ENCODE data around the gene PDE6D. TPM values are rescaled to one million over a fixed set of nuclear protein-coding genes. Genes with fewer than 3 reads are reported as not detected.

PDE6D gene
- total RNA-seq, 1 experiment from 2014 or later: 43.8 TPM

DNA sequence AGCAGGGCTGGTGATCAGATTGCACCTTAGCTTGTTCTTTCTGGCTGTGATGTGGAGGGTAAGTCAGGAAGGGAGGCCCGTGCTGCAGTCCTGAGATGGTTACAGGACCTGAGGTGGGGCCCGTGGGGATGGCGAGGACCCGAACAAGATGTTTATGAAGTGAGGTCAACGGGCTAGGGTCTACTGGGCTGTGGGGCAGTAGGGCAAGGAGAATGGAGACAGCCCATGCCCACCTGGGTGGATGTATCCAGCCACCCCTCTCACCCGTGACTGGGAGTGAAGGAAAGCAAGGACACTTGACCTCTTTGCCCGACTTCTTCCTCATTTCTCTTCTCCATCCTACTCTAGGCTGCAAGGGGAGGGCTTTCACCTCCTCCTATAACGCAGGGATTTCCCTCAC lies 54.8 kb downstream of the PDE6D start:
- H3K4me1 ChIP-seq (ENCODE audit: insufficient read depth, low read length): no peaks in the 10 kb centered on the region
- DNase-seq (no peak), ATAC-seq (no peak)
- intact Hi-C loops (cut with micrococcal nuclease): no loop called here
- TF ChIP-seq EZH2phosphoT487 (IDR thresholded peaks at IDR 0.05; ENCODE audit: borderline replicate concordance, low read length) (no peak), EZH2 (IDR thresholded peaks at IDR 0.05; ENCODE audit: low read length, unreplicated experiment) (no peak)
- TF ChIP-seq, protein P1, sequence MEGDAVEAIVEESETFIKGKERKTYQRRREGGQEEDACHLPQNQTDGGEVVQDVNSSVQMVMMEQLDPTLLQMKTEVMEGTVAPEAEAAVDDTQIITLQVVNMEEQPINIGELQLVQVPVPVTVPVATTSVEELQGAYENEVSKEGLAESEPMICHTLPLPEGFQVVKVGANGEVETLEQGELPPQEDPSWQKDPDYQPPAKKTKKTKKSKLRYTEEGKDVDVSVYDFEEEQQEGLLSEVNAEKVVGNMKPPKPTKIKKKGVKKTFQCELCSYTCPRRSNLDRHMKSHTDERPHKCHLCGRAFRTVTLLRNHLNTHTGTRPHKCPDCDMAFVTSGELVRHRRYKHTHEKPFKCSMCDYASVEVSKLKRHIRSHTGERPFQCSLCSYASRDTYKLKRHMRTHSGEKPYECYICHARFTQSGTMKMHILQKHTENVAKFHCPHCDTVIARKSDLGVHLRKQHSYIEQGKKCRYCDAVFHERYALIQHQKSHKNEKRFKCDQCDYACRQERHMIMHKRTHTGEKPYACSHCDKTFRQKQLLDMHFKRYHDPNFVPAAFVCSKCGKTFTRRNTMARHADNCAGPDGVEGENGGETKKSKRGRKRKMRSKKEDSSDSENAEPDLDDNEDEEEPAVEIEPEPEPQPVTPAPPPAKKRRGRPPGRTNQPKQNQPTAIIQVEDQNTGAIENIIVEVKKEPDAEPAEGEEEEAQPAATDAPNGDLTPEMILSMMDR (conservative IDR thresholded peaks at IDR 0.05; ENCODE audit: low read depth, low read length): no peak
- no peaks in the 10 kb centered on the region for H3K36me3 ChIP-seq (ENCODE audit: low read depth, low read length)
- no peak overlapping the region for H3K9ac ChIP-seq (ENCODE audit: low read length)
- no peak overlapping the region for H3K27ac ChIP-seq (ENCODE audit: low read length)
- H3K4me2 ChIP-seq (ENCODE audit: low read length): no peak overlapping the region
- ChIA-PET CTCF (no interaction called here), POLR2A (ENCODE audit: unreplicated experiment) (no interaction called here)
- no TSS peak for BruUV-seq (replicated peaks)
- no peaks in the 10 kb centered on the region for H4K20me1 ChIP-seq (ENCODE audit: low read length)
- H3K4me3 ChIP-seq (ENCODE audit: low read length): no peak overlapping the region
- no peaks in the 10 kb centered on the region for H3K27me3 ChIP-seq (ENCODE audit: low read length)
- H3K9me2 ChIP-seq (replicated peaks; ENCODE audit: low read length): no peaks in the 10 kb centered on the region
- H2AFZ ChIP-seq (ENCODE audit: low read length): no peak overlapping the region
- no peaks in the 10 kb centered on the region for H3K79me2 ChIP-seq (ENCODE audit: low read length)
- no peaks in the 10 kb centered on the region for H3K9me3 ChIP-seq (ENCODE audit: low read length)
- no peaks in the 10 kb centered on the region for H3F3A ChIP-seq (ENCODE audit: low read length, unreplicated experiment)

DNA sequence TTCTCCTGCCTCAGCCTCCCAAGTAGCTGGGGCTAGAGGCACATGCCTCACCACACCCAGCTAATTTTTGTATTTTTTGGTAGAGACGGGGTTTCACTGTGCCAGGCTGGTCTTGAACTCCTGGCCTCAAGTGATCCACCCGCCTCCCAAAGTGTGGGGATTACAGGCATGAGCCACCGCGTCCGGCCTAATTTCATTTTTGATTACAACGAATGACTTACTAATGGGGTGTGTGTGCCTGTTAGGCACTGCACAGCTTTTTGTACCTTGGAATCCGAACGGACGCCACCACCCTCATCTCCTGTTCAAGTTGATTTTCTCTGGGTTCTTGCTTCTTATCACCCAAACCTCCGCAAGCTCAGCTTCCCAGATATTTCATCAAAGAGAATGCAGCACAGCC lies 55.6 kb downstream of the PDE6D start:
- intact Hi-C loops (cut with micrococcal nuclease): no loop called here
- ATAC-seq (no peak), DNase-seq (no peak)
- no TSS peak for BruUV-seq (replicated peaks)
- H3K4me1 ChIP-seq (ENCODE audit: insufficient read depth, low read length): no peaks in the 10 kb centered on the region
- CTCF ChIA-PET: no interaction called here
- H3K4me2 ChIP-seq (ENCODE audit: low read length): no peak overlapping the region
- TF ChIP-seq EZH2phosphoT487 (IDR thresholded peaks at IDR 0.05; ENCODE audit: borderline replicate concordance, low read length) (no peak), EZH2 (IDR thresholded peaks at IDR 0.05; ENCODE audit: low read length, unreplicated experiment) (no peak)
- TF ChIP-seq, protein P1 (conservative IDR thresholded peaks at IDR 0.05; ENCODE audit: low read depth, low read length): no peak
- H3K4me3 ChIP-seq (ENCODE audit: low read length): no peak overlapping the region
- H3K27ac ChIP-seq (ENCODE audit: low read length): no peak overlapping the region
- no peaks in the 10 kb centered on the region for H3K9me2 ChIP-seq (replicated peaks; ENCODE audit: low read length)
- POLR2A ChIA-PET (ENCODE audit: unreplicated experiment): no interaction called here
- no peak overlapping the region for H3K9ac ChIP-seq (ENCODE audit: low read length)
- H3K9me3 ChIP-seq (ENCODE audit: low read length): no peaks in the 10 kb centered on the region
- no peaks in the 10 kb centered on the region for H3K27me3 ChIP-seq (ENCODE audit: low read length)
- no peaks in the 10 kb centered on the region for H3F3A ChIP-seq (ENCODE audit: low read length, unreplicated experiment)
- H2AFZ ChIP-seq (ENCODE audit: low read length): no peak overlapping the region
- no peaks in the 10 kb centered on the region for H3K36me3 ChIP-seq (ENCODE audit: low read depth, low read length)
- no peaks in the 10 kb centered on the region for H4K20me1 ChIP-seq (ENCODE audit: low read length)
- no peaks in the 10 kb centered on the region for H3K79me2 ChIP-seq (ENCODE audit: low read length)

DNA sequence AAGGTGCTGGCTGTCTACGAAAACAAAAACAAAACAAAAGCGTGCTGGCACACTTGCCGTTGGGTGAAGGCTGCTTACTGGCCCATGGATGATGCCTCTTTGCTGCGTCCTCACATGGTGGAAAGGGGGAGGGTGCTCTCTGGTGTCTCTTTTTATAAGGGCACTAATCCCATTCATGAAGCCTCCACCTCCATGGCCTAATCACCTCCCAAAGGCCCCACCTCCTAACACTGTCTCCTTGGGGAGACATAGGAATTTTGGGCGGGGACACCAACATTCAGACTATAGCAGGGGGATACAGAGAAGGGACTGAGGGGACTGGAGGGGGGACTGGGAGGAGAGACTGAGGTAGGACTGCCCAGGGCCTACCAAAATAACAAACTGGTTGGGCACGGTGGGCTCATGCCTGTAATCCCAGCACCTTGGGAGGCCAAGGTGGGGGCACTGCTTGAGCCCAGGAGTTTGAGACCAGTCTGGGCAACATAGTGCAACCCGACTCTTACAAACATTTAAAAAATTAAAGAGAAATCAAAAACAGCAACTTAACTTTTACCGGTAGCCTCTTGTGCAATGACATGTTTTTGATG lies 58.3 kb downstream of the PDE6D start:
- Histone ChIP-seq H3K4me1 (ENCODE audit: insufficient read depth, low read length) (peaks cover 3% of the 10 kb centered on the region), H2AFZ (ENCODE audit: low read length) (no peak overlapping the region), H4K20me1 (ENCODE audit: low read length) (no peaks in the 10 kb centered on the region), H3K9me3 (ENCODE audit: low read length) (no peaks in the 10 kb centered on the region), H3F3A (ENCODE audit: low read length, unreplicated experiment) (no peaks in the 10 kb centered on the region), H3K9me2 (replicated peaks; ENCODE audit: low read length) (no peaks in the 10 kb centered on the region), H3K4me2 (ENCODE audit: low read length) (no peak overlapping the region), H3K9ac (ENCODE audit: low read length) (no peak overlapping the region), H3K27ac (ENCODE audit: low read length) (no peak overlapping the region), H3K4me3 (ENCODE audit: low read length) (no peak overlapping the region), H3K27me3 (ENCODE audit: low read length) (no peaks in the 10 kb centered on the region), H3K79me2 (ENCODE audit: low read length) (no peaks in the 10 kb centered on the region), H3K36me3 (ENCODE audit: low read depth, low read length) (no peaks in the 10 kb centered on the region)
- TF ChIP-seq, protein P1 (conservative IDR thresholded peaks at IDR 0.05; ENCODE audit: low read depth, low read length): no peak
- TF ChIP-seq EZH2phosphoT487 (IDR thresholded peaks at IDR 0.05; ENCODE audit: borderline replicate concordance, low read length): no peak
- no peak for TF ChIP-seq EZH2 (IDR thresholded peaks at IDR 0.05; ENCODE audit: low read length, unreplicated experiment)
- CTCF ChIA-PET: no interaction called here
- no peak for ATAC-seq
- BruUV-seq (replicated peaks): no TSS peak
- intact Hi-C loops (cut with micrococcal nuclease): no loop called here
- DNase-seq: no peak
- POLR2A ChIA-PET (ENCODE audit: unreplicated experiment): no interaction called here

Data from PC-3 (cell line).